ENCODE data around the gene AKT3.

- TF ChIP-seq EZH2phosphoT487 (IDR thresholded peaks at IDR 0.05; ENCODE audit: low read length) = no peak
- no peak for TF ChIP-seq CTCF (IDR thresholded peaks at IDR 0.05; ENCODE audit: low read length)
- no peak for TF ChIP-seq EZH2 (optimal IDR thresholded peaks at IDR 0.05; ENCODE audit: low read depth, low read length)
Observed at GRCh38 chr1:243850202-243850451, at the start of gene AKT3.

Data from MM.1S (cell line).